Stomach (tissue), 9 donors: ENCODE results near the gene PPP1R9A. TPM values are rescaled to one million over a fixed set of nuclear protein-coding genes. Genes with fewer than 3 reads are reported as not detected.

ENCODE experiments used
- DNase-seq, 2 donors: peaks; one replicate each; pipeline versions ENCODE4 v3.0.0 to v3.0.0-alpha.2; 2013 to 2019
- H3K27ac ChIP-seq, 5 donors: fragments of 200-600 bp in 4 of 5; sonication (generic) in 4 of 5; one replicate each; pipeline ENCODE4 v1.5.1; 2013 to 2019; ENCODE audit warnings: mild to moderate bottlenecking in 1 of 5, moderate library complexity in 1 of 5
- H3K27me3 ChIP-seq, 3 donors: fragments of 200-600 bp; sonication (generic); one replicate each; pipeline ENCODE4 v1.5.1; 2017 to 2019; ENCODE audit warnings: mixed run types in 1 of 3
- H3K36me3 ChIP-seq, 4 donors: fragments of 200-600 bp; sonication (generic); 1 replicate in 3 of 4; 2 replicates in 1 of 4; pipeline ENCODE4 v1.5.1; 2016 to 2019
- H3K4me1 ChIP-seq, 4 donors: fragments of 200-600 bp; sonication (generic); one replicate each; pipeline ENCODE4 v1.5.1; 2016 to 2019
- H3K4me3 ChIP-seq, 4 donors: fragments of 200-600 bp; sonication (generic) in 3 of 4; one replicate each; pipeline ENCODE4 v1.5.1; 2016 to 2019; ENCODE audit warnings: mild to moderate bottlenecking in 1 of 4
- H3K9me3 ChIP-seq, 4 donors: fragments of 200-600 bp; sonication (generic); one replicate each; pipeline ENCODE4 v1.5.1; 2016 to 2019
- EP300 ChIP-seq: sonication (generic); formaldehyde crosslinking; IDR thresholded peaks from one replicate; pipeline ENCODE4 v1.6.1; 2017; ENCODE audit warnings: antibody characterized with exemption
- POLR2A ChIP-seq, 4 donors: fragments of 450-650 bp; IDR thresholded peaks; one replicate each; pipeline ENCODE4 v1.6.1; 2016; ENCODE audit warnings: antibody characterized with exemption in 4 of 4, control low read depth in 2 of 4, mild to moderate bottlenecking in 1 of 4, moderate library complexity in 1 of 4
- POLR2AphosphoS5 ChIP-seq, 3 donors: sonication (generic); formaldehyde crosslinking; IDR thresholded peaks; one replicate each; pipeline ENCODE4 v1.6.1; 2016; ENCODE audit warnings: antibody characterized with exemption in 3 of 3
- WGBS, 5 donors: extraction: QIAGEN DNeasy Blood & Tissue Kit in 3 of 5; methylation state at CpG; one replicate each; pipeline versions ENCODE4 v1.1.5 to v1.1.7; 2013 to 2018; 5-methylcytosine and 5-hydroxymethylcytosine counted together
- intact Hi-C: fragments of 100-400 bp; cut with DNase I; formaldehyde crosslinking; loops from one replicate; pipeline ENCODE4 v1.15.1; 2023; ENCODE audit warnings: low total_unique reads
- polyA plus RNA-seq, 3 donors: library from polyadenylated mRNA; stranded (reverse); fragments of 200-250 nt; gene quantifications; one replicate each; pipeline ENCODE4 v1.2.3, GENCODE V29; 2013
- total RNA-seq, 5 donors: library from RNA; depleted of rRNA; stranded (reverse); fragments of >200 nt; gene quantifications; one replicate each; pipeline versions ENCODE4 v1.1.0 to v1.2.3, GENCODE V29; 2014 to 2016
- TF ChIP-seq, protein P1 (sequence below), 7 experiments: fragments of 450-650 bp in 4 of 7; fragments of 200-600 bp in 3 of 7; sonication (generic) in 3 of 7; IDR thresholded peaks; one replicate each; pipeline ENCODE4 v1.5.1; 2016 to 2019; ENCODE audit warnings: antibody characterized with exemption in 7 of 7, control low read depth in 2 of 7, mild to moderate bottlenecking in 1 of 7
- donor health status: healthy with polysubstance abuse.
- donor health status: Bipolar disorder and iron deficiency.
- donor health status: healthy.

Gene PPP1R9A
- total and polyA plus RNA-seq, 8 donors: 1.4 to 37.1 (median 12.5) TPM

DNA sequence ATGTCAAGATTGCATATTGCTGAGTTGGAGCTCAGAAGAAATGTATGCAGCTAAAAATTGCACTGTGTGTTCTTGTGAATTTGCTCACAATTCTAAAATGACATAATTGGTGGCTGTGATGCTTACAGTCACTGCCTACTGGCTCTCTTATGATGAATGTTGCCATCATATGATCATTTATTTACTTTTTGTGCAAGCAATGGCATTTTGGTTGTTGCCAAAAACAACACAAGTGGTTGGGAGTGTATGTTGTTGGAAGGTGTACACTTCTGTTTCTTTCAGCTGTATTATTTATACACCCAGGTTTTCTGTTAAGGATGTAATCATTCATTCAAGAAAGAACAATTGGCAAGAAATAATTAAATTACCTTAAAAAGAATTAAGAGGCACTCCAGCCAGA is 388.0 kb downstream of the PPP1R9A start:
- Histone ChIP-seq H3K27me3 (no peaks in the 10 kb centered on the region), H3K9me3 (no peaks in the 10 kb centered on the region), H3K4me1 (no peaks in the 10 kb centered on the region), H3K27ac (no peak overlapping the region), H3K4me3 (no peak overlapping the region), H3K36me3 (peaks cover 0 to 8% (median 4%) of the 10 kb centered on the region in 4 donors)
- DNase-seq: no peak
- intact Hi-C loops: no loop called here
- TF ChIP-seq POLR2A (IDR thresholded peaks at IDR 0.05): no peak

DNA sequence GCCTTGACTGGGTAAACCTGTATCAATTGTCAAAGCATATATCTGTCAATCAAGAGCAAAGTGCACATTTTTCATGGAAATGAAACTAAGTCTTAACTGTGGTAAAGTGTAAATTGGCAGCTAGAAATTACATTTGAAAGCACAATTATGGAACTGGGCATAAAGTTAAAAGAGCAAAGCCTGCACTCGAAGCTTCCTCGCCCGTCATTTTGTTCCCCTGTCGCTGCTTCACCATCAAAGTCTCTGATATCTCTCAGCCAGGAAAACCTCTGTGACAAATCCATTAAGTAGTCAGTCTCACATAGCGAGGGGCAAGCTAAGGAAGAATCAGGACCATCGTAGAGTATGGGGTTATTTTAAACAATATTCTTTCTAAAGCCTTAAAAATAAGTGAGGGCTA is 389.1 kb downstream of the PPP1R9A start:
- DNase-seq: no peak
- WGBS, 5 donors: 82 to 98% (median 93%) methylated on average over 6 of the region's 6 CpGs
- Histone ChIP-seq H3K27ac (no peak overlapping the region), H3K27me3 (no peaks in the 10 kb centered on the region), H3K9me3 (no peaks in the 10 kb centered on the region), H3K36me3 (no peaks in the 10 kb centered on the region), H3K4me3 (no peak overlapping the region), H3K4me1 (no peaks in the 10 kb centered on the region)
- TF ChIP-seq POLR2A (IDR thresholded peaks at IDR 0.05) (no peak), EP300 (no peak), POLR2AphosphoS5 (IDR thresholded peaks at IDR 0.05) (no peak)
- TF ChIP-seq, protein P1, sequence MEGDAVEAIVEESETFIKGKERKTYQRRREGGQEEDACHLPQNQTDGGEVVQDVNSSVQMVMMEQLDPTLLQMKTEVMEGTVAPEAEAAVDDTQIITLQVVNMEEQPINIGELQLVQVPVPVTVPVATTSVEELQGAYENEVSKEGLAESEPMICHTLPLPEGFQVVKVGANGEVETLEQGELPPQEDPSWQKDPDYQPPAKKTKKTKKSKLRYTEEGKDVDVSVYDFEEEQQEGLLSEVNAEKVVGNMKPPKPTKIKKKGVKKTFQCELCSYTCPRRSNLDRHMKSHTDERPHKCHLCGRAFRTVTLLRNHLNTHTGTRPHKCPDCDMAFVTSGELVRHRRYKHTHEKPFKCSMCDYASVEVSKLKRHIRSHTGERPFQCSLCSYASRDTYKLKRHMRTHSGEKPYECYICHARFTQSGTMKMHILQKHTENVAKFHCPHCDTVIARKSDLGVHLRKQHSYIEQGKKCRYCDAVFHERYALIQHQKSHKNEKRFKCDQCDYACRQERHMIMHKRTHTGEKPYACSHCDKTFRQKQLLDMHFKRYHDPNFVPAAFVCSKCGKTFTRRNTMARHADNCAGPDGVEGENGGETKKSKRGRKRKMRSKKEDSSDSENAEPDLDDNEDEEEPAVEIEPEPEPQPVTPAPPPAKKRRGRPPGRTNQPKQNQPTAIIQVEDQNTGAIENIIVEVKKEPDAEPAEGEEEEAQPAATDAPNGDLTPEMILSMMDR (IDR thresholded peaks at IDR 0.05): no peak
- intact Hi-C loops: no loop called here

DNA sequence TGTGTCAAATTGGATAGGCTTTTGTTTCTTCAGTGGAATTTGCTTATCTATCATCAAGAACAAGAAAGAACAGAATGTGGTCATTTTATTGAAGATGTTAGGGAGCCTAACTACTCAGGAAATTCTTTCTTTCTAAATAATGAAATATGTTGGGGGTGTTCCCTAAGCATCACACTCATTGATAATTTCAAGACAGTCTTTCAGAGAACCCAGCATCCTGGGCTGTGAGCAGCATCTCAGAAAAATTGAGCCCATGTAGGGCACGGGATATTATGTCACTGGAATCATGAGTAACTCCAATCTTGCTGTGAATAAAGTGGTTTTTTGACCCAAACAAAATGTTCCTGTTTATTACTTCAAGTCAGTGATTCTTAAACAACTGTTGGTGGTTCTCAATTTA is 389.6 kb downstream of the PPP1R9A start:
- Histone ChIP-seq H3K4me3 (no peak overlapping the region), H3K9me3 (no peaks in the 10 kb centered on the region), H3K27ac (no peak overlapping the region), H3K27me3 (no peaks in the 10 kb centered on the region), H3K4me1 (no peaks in the 10 kb centered on the region), H3K36me3 (no peaks in the 10 kb centered on the region)
- intact Hi-C loops: no loop called here
- WGBS, 5 donors: 50 to 87% (median 77%) methylated on average over 1 of the region's 1 CpG
- no peak for DNase-seq
- no peak for TF ChIP-seq EP300
- TF ChIP-seq POLR2AphosphoS5 (IDR thresholded peaks at IDR 0.05): no peak
- TF ChIP-seq POLR2A (IDR thresholded peaks at IDR 0.05): no peak
- TF ChIP-seq, protein P1 (IDR thresholded peaks at IDR 0.05): no peak

DNA sequence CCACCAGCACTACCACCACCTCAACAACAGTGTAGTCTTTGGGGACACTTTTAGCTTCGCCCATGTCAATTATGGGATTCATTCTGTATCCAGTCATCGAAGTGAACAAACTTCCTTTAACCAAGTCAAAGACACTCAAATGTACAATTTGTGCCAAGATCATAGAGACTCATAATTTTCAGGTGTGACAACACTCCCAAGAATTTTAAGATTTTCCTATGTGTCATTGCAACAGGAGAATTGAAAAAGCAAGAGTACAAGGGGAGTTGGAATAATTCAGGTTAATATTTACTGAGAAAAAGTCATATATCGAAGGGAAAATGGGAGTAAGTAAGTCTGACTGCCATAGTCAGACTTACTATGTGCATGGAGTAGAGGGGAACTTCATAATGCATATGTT is 390.7 kb downstream of the PPP1R9A start:
- Histone ChIP-seq H3K36me3 (no peaks in the 10 kb centered on the region), H3K27ac (no peak overlapping the region), H3K4me3 (no peak overlapping the region), H3K27me3 (no peaks in the 10 kb centered on the region), H3K4me1 (no peaks in the 10 kb centered on the region), H3K9me3 (no peaks in the 10 kb centered on the region)
- whole genome bisulfite sequencing, 5 donors: 94 to 98% (median 95%) methylated on average over 3 of the region's 3 CpGs
- TF ChIP-seq POLR2AphosphoS5 (IDR thresholded peaks at IDR 0.05) (no peak), EP300 (no peak)
- intact Hi-C loops: no loop called here
- DNase-seq: no peak

- no peak for DNase-seq
- 64 to 74% (median 72%) methylated on average over 9 of the region's 9 CpGs for WGBS, 5 donors
- H3K36me3 ChIP-seq: no peaks in the 10 kb centered on the region
- no peaks in the 10 kb centered on the region for H3K4me1 ChIP-seq
- H3K4me3 ChIP-seq: no peak overlapping the region
- intact Hi-C loops: no loop called here
- no peak overlapping the region for H3K27ac ChIP-seq
- H3K9me3 ChIP-seq: no peaks in the 10 kb centered on the region
- H3K27me3 ChIP-seq: no peaks in the 10 kb centered on the region
- TF ChIP-seq POLR2A (IDR thresholded peaks at IDR 0.05) (no peak), EP300 (no peak), POLR2AphosphoS5 (IDR thresholded peaks at IDR 0.05) (no peak)
- TF ChIP-seq, protein P1 (IDR thresholded peaks at IDR 0.05): no peak
These were observed 395.9 kb downstream of the PPP1R9A start for GRCh38 chr7:95303013-95303905.
